NCI-H446 treated with DMSO at 0.1 percent for 48 hours (cell line): Measurements from ENCODE around the gene ARMC5.
"Not testable (repeated sequence)": the region's sequence is repeated elsewhere in the genome, so short reads cannot be mapped to it uniquely, and the experiment has no call there.

ENCODE experiments used
- DNase-seq: peaks from one replicate; lab custom pipeline; 2025; lab: John Stamatoyannopoulos, UW

The ARMC5 gene

DNA sequence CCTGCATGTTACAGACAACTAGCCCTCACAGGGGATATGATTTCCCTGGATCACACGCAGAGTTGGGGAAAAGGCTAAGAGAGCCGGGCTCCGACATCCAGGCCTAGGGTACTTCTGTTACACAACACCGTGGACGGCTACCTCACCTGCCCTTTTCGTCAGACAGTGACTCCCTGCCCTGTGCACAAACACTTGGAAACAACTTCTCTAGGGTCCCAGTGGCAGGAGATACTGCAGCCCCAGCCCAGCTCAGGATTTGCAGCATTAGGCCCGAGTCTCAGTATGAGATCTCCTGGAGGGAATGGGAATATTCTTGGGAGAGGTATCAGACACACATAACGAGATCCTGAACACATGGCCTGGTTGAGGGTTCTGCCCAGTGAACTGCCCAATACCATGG lies 40.6 kb downstream of the ARMC5 start:
- DNase-seq = no peak

DNA sequence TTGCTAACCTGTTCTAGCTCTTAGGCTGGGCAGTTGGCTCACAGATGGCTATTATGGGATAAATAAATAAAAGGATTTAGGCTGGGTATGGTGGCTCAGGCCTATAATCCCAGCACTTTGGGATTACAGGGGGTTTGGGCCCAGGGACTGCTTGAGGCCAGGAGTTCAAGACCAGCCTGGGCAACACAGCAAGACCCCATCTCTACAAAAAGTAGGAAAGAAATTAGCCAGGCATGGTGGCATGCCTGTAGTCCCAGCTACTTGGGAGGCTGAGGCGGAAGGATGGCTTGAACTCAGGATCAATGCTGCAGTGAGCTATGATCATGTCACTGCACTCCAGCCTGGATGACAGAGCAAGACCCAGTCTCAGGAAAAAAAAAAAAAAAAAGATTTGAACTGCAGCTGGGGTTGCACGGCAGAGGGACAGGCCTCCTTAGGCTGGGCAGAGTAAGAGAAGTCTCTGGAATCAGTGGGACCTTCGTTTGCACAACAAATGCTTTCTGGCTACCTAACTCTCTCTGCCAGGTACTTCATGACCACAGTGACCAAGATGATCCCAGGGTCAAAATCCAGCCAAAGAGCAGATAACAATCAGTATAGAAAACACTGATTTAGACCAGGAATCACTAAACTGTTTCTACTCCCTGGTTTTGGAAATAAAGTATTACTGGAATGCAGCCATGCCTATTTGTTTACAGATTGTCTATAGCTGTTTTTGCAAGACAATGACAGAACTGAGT lies 42.1 kb downstream of the ARMC5 start:
- no peak for DNase-seq

DNA sequence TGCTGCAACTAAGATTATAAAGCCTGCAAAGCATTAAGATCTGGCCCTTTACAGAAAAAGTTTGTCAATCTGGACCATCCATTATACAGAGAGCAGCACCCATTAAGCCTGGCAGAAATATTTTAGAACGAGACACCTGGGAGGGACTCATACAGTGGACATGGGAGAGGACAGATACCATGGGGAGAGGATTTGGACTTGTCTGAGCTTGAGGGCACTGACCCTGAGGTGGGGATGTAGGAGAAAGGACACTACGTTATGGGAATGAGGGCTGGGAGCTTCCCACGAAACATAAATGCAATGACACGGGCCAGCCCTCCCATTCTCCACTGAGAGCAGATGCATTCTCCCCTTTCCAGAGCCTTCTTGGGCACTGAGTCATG lies 42.7 kb downstream of the ARMC5 start:
- DNase-seq = no peak

DNA sequence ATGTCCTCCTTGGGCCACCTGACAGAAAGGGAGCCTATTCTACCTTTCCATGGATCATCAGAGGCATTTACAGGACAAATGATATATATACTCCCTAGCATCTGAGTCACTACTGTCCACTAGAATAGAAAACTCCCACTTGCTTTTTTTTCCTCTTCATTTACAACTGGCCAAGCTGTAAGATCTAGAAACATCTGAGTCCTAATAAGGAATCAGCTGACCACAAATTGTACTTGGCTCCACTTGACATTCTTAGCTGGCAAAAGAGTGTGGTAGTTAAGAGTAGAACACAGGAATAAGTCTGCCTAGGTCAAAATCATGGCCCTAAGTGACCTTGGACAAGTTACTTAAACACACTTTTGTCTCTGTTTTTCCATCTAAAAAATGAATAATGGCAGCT lies 43.7 kb downstream of the ARMC5 start:
- DNase-seq = no peak

DNA sequence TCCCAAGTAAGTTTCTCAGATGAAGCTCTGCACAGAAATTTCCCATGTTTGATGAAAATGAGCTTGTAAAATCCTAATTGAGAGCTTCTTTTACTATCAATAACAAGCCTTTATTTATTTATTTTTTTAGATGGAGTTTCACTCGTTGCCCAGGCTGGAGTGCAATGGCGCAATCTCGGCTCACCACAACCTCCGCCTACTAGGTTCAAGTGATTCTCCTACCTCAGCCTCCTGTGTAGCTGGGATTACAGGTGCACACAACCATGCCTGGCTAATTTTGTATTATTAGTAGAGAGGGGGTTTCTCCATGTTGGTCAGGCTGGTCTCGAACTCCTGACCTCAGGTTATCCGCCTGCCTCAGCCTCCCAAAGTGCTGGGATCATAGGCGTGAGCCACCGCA lies 44.3 kb downstream of the ARMC5 start:
- DNase-seq = not testable (repeated sequence)

DNA sequence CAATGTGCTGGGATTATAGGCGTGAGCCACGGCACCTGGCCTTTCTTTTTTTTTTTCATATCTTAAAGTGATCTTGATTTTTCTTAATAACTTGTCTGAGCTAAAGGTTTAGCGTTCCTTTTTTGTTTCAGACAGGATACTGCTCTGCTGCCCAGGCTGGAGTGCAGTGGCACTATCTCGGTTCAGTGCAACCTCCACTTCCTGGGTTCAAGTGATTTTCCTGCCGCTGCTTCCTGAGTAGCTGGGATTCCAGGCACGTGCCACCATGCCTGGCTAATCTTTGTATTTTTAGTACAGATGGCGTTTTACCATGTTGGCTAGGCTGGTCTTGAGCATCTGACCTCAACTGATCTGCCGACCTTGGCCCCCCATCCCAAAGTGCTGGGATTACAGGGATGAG lies 44.9 kb downstream of the ARMC5 start:
- DNase-seq = no peak

DNA sequence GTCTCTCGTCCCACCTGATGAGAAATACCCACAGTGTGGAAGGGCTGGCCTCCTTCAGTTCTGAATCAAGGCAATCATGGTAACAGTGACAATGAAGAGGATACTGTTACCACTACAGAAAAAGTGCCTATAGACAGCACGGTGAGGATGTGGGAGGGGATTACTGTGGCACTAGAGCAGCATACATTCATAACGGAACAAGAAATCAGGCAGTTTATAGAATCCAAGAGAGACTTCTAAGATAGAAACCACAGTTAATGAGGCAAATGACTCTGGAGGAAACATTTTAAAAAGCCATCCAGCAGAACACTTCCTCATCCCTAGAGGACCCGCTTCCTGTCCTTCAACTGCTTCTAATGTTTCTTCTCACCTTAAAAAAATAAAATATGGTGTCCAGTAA lies 46.2 kb downstream of the ARMC5 start:
- DNase-seq = no peak

DNA sequence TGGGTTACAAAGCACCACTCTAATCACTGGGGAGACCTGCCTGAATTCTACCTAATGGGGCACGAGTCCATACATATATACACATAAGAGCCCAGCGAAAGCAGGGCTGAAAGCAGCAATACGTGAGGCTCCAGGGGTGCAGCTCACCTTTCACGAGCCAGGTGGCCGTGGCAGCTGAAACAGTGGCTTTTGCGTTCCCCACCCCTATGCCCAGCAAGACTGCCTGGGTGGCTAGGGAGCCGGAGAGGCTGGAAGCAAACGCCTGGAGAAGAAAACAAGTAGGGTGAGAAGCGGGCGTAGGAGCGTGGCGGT lies 48.3 kb downstream of the ARMC5 start:
- DNase-seq = no peak

DNA sequence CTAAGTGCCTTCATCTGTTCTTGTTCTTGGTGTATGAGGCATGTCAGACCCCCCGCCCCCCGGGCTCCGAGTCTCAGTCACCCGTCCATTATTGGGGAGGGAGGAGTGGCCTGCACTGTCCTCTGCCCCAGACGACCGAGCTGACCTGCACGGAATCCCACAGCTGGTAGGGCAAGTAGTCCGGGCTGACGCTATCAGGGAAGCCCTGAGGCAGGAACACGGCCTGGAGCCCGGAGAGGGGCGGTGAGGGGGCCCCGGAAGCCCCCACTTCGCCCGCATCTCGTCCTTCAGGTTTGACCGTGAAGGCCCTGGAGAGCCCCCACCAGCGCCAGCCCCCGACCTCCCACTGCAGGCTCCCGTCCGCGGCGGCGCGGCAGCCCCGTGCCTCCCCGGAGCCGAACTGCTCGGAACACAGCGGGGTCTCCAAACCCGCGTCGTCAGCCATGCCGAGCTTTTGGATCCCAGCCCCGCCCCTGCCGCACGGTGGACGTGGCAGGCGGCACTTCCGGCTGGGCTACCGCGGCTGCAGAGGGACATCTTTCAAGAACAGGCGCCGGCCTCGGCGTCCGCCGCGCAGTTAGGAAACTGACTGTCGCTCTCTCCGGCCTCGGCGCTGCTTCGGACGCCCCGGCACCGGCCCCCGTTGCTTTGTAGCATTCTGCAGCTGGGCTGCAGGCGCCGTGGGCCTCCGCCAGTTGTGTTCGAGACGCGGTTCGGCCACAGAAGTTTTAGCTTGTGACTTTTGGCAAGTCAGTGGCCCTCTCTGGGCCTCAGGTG lies 48.8 kb downstream of the ARMC5 start, which contains the start of gene RUSF1:
Gene RUSF1 (minus strand): TSS at position 463 of the 777 bp plus-strand sequence. CDS start 18 bp downstream, at position 445.
- peak; percentile 61 for DNase-seq

DNA sequence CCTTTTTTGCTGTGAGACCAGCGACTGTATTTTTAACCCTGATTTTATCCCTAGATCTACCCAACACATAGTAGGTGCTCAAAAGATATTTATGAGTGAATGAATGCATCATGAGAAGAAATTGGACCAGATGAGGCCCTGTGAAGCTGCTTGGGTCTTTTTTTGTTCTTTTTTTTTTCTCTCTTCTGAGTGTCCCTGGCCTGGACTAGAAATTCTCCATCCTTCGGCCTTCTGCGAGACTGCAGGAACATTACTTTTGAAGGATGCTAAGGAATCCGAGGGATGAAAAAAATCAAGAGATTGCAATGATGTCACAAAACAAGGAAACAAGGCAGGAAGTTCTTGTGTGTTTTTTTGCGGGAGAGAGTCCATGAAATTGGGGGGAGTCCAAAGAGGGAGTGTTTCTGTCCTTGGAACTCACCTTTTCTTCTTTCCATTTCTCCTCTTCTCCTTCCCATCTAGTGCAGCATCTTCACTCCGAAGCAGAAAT lies 49.5 kb downstream of the ARMC5 start:
- no peak for DNase-seq

DNA sequence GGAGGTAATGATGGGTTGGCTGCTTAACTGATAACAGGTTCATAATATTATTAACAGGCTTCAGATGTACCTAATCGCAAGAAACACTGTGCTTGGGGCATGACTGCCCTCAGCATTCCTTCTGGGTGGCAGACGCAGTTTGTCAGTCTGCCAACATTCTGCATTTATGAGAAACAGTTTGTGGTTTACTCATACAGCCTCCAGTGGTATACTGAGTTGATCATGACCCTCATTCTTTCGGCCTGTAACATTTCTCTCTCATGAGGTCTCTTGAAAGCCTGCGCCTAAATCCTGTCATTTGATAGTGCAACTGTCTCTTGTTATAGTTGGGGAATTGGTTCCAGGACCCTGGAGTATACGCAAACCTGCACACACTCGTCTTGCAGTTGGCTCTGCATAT lies 53.8 kb downstream of the ARMC5 start:
- no peak for DNase-seq

DNA sequence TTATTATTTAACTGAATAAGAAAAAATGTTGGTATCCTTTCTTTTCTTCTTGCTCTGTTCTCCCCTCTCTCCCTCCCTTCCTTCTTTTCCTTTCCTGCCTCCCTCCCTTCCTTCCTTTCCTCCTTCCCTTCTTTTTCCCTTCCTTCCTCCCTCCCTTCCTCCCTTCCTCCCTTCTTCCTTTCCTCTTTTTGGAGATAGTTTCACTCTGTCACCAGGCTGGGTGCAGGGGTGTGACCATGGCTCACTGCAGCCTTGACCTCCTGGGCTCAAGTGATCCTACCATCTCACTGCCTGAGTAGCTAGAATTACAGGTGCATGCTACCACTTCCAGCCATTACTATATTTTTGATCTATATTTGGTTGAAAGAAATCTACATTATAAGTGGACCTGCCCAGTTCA lies 54.6 kb downstream of the ARMC5 start:
- no peak for DNase-seq
